HG02623 (cell line): ENCODE data around the gene MRPL50.

ENCODE experiments used
- ATAC-seq: cut with Tn5 transposase; IDR thresholded peaks from one replicate; pipeline ENCODE4 v1.9.1; 2021; ENCODE audit warnings: moderate library complexity; ENCODE audit not compliant: unreplicated experiment

MRPL50 gene

DNA sequence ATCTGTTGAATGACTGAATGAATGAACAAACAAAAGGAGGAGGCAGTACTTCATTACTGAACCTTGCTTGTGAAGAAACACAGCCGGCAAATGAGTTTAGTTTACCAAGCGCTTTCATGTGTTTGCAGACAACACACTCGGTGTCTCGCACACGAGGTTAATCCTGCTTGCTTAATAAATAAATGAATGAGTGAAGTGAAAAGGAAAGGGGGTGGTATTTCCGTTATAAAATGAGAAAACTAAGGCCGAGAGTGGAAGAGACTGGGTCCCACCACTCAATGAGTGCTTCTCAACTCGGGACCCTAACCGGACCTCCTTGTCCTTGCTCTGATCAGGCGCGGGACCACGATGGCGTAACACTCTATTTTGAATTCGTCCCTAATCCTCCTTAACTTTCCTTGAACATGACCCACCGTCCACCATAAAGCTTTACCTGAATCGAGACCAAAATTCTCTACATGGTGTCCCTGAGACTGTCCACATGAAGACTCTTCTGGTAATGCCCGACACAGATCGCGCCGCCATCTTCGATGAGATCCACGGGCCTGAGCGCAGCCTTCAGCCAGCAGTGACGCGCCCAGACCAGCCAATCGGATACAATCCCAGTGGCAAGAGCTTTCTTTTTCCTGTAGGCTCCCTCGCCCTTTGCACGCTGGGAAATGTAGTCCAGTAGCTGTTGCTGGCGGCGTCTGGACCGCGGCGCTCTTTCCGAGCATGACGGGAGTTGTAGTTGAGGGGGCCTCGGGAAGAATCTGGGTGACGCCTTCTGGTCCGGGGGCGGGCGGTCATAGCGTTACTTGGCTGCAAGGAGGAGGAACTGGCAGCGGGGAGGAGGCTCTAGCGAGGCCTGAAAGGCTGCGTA is at the start of gene MRPL50, which contains the start of gene ZNF189:
Gene MRPL50 (minus strand): TSS at position 551 of the 862 bp plus-strand sequence. CDS start 26 bp downstream, at position 525.
Gene ZNF189 (plus strand): TSS at position 784 of the 862 bp plus-strand sequence. CDS start 306 bp downstream, outside the sequence.
- peak; percentile 97 for ATAC-seq

DNA sequence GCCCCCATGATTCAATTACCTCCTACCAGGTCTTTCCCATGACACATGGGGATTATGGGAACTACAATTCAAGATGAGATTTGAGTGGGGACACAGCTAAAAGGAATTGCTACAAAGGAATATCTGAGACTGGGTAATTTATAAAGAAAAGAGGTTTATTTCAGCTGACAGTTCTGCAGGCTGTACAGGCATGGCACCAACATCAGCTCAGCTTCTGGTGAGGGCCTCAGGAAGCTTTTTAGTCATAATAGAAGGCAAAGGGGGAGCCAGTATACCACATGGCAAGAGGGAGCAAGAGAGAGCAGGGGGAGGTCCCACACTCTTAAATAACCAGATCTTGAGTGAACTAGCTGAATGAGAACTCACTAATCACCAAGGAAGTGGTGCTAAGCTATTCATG is 48.3 kb upstream of the MRPL50 start:
- ATAC-seq, result no peak

DNA sequence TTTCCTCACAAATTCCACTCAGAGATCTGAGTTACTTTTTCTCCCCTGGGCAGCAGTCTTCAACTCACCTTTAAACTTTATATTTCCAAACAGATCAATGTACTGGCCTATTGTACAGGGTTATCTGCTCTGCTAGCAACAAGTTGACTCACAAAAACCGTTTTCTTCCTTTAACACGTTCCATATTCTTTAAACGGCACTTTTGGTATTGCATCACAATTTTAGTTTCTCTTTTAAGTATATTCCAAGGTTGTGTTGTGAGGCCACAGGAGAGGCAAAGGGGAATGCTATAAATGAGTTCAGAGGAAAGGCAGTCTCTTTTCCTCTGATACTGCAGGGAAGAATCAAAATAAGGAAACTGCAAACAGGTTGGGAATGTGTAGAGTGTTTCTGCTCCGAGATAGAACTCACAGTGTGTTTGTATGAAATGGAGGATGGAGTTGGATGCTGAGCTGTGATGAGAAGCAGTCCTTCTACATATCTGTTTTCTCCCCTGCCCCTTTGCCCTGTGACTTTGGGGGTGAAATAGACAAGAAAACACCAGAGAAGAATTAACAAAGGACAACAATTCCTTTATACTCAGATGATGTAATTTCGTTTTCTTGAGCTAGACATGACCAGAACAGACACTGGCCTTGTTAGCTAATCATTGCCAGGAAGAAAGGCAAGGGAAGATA is 47.1 kb upstream of the MRPL50 start:
- no peak for ATAC-seq

DNA sequence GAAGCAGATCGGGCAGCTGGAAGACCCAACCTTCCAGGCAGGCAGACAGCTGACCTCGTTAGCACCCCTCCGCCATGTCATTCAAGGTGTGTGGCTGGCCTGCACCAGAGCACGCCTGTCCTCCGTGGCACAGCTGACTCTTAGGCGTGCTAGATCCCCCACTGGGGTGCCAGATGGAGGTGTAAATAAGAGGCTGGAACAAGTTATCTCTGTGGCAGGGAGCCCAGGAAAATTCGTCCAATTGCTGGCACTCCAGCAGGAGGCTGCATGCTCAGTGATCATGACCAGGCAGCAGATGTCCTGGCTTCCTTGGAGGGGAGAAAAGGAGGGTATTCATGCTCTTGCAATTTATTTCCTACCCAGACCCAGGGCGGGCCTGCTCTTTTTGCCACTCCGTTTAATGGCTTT is 45.0 kb upstream of the MRPL50 start:
- ATAC-seq, result no peak

DNA sequence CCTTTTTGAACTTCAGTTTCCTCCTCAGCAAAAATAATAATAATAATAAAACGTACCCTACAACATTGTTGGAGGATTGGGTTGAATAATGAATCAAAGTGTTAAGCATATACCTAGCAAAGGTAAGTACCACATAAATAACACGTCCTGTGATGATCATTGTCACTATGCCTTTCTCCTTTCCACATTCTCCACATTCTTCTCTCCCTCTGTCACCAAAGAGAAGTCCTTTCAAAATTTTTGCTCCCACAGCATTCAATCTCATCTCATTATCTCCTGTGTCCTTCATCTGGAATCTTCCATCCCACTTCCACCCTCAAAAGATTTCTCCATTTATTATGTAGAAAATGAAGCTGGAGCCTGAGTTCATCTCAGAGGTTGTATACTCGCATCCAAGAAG is 44.3 kb upstream of the MRPL50 start:
- ATAC-seq, result no peak

DNA sequence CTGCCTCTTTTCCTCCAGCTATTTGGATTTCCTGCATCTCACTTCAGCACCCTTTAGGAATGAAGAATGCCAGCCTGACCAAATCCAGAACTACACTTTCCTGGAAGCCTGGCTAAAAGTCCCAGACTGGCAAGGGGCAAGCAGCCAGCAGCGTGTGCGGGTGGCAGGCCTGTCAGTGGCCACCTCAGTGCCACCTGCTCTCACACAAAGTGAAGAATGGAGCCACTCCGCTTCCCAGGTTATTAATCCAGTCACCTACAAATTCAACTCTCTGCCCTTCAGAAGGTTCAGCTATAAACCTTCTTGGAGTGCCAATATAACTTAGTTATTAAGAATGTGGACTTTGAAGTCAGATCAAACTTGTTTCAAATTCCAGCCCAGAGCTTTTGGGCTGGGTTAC is 43.9 kb upstream of the MRPL50 start:
- no peak for ATAC-seq

DNA sequence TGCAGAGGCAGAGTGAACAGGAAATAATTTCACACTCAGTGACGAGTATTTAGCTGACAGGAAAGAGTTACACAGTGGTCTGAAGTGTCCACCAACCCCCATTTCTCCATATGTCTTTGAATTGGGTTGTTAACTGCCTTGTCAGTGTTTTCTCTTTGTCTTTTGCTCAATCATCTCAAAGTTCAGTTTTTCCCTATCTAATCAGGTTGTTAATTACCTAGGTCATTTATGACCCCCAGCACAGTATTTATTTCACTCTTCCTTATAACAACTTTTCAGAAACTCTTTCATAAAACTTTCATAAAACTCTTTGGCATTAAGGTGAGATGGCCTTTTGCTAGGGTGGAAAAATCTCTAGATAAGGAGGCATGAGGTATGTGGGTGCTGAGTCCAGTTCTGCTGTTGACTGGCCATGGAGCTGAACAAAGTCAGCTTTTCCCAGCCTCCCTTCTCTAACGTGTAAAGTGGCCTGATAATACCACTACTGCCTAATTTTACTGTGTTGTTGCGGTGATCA is 42.4 kb upstream of the MRPL50 start:
- ATAC-seq, result no peak

DNA sequence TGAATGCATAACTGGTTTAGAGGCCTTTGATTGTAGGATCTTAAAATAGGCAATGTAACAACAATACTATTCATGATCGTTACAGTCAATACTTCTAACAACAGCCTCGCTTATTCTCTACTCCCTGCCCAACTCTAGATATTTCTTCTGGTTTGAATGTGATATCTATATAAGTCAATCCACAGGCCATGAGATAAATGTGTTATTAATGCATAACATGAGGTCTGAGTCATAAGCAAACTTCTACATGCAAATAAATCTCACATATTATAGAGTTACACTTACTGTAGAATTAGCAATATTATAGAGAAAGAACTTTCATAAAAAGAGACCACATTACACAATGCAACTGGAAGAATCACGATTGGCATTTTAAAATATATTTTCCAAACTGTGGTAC is 40.1 kb upstream of the MRPL50 start:
- ATAC-seq, result no peak

DNA sequence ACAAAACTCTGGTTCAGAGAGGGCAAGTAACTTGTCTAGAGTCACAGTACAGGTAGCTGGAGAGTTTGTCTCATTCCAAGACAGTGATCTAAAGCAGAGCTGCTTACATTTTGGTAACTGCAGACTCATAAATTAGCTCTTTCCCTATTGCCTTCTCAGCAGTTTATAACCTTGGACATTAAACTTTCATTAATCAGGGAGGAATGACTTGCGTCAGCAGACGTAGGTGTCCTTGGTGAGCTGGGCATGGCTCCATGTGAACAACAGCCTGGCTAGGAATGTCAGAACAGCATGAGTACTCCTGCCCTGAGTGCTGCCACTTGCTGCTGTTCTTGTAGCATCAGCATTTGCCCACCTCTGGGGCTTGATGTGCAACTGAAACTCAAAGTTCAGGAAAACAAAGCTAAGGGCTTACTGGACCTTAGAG is 39.4 kb upstream of the MRPL50 start:
- no peak for ATAC-seq

DNA sequence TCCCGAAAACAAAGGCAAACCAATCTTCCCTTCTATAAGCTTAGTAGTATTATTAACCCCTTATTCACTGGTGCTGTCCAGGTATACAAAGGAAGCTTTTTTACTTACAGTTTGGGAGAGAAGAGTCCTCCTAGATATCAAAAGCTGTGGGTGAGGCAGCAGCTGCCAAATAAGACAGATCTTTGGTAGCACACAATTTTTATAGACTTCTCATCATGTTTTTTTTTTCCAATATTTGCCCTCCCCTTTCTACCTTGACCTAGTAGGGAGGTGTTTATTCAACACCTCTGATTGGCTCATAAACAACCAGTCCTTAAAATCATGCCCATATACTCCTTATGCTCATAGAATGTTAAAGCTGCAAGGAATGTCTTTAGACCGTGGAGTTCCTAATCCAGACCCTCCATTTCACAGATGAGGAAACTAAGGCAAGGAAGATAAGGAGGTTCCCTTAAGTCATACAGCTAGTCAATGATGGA is 37.2 kb upstream of the MRPL50 start, which contains the start of gene ALDOB:
Gene ALDOB (minus strand): TSS at position 174 of the 479 bp plus-strand sequence. CDS start 4,887 bp downstream, outside the sequence.
- no peak for ATAC-seq

DNA sequence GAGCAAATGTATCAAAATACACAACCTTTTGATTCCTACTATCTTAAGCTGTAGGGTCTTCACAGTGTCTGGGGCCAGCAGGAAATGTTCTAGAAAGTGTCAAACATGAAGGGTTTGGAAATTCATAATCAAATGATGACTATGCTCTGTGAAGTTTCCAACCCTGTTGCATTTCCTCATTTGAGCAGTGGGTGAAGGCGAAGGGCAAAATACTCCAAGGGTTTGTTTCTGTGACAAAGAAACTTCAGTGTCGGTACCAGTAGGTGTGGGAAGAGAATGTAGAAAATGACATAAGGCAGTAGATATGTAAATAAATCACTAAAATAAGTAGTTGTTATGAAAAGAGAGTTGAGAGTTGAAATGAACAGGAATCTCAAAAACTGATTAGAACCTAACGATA is 36.6 kb upstream of the MRPL50 start:
- ATAC-seq, result no peak

DNA sequence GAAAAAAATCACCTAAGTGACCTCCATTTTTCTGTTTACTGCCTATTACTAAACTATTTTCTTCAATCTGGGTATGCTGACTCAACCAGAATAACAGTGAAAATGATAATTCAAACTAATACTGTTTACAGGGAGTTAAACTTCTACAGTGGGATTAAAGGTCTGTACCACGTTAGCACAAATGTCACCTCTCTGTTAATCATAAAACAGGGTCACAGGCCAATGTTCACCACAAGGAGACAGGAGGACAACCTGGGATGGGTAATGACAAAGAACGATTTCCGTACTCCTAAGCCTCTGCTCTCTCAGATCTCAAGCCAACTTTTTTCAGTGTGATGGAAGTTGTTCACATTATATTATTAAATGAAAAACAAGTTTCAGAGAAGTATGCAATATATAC is 34.8 kb upstream of the MRPL50 start:
- ATAC-seq, result no peak

DNA sequence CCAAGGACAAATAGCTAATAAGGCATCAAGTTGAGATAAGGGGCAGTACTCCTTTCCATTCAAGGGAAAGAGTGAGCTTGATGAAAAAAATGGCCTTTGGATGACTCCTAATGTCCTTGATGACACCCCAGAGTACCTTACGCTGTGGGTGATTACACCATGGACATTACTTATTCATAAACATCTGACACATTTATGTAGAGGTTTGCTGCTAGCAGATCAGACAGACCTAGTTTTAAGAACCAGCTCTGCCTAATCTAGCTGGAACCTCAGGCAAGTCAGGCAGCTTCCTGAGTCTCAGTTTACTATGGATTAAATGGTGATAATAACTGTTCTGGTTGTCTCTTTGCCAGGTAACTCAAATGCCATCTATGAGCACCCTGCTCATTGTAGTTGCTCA is 34.3 kb upstream of the MRPL50 start:
- no peak for ATAC-seq

DNA sequence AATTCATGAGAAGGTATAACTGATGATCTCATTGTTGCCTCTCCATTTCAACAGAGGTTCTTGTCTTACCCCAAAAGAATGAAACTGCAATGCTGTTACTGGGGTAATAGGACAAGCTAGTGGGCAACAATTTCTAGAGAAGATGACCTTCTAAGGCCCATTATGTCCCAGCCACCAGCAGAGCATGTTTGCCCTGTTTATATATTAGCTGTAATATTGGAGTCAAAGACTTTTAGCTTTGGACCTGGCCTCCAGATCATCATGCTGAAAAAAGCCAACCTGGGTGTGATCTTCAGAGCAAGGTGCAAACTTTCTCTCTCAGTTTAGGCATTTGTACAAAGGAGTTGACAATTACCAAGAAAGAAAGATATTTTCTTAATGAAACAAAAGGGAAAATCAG is 33.8 kb upstream of the MRPL50 start:
- ATAC-seq, result no peak

DNA sequence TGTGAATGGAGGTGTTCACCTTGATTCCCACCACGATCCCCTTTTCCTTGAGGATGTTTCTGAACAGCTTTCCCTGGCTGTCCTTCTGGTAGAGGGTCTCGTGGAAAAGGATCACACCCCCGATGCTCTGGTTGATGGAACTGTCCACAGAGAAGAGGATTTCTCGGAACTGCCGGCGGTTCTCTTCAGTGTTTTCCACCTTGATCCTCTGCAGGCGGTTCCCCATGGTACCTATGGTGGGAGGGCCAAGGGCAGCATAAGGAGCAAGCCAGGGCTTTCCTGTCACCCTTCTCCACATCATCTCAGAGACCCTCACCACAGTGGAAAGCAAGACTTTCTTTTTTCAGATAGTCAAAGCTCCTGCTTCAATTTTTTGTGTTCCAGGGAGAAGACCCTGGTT is 31.3 kb upstream of the MRPL50 start:
- ATAC-seq, result no peak

DNA sequence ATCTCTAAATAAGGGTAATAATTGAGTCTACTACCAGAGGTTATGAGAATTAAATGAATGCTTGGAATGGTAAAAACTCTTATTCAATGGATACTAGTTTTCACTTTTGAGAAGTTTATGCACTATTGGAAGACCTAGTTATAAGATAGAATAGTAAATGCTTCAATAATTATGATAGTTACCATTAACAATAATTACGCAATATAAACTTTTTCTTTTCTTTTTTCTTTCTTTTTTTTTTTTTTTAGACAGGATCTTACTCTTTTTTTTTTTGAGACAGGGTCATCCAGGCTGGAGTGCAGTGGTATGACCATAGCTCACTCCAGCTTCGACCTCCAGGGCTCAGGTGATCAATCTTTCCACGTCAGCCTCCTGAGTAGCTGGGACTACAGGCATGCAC is 30.5 kb upstream of the MRPL50 start:
- no peak for ATAC-seq

DNA sequence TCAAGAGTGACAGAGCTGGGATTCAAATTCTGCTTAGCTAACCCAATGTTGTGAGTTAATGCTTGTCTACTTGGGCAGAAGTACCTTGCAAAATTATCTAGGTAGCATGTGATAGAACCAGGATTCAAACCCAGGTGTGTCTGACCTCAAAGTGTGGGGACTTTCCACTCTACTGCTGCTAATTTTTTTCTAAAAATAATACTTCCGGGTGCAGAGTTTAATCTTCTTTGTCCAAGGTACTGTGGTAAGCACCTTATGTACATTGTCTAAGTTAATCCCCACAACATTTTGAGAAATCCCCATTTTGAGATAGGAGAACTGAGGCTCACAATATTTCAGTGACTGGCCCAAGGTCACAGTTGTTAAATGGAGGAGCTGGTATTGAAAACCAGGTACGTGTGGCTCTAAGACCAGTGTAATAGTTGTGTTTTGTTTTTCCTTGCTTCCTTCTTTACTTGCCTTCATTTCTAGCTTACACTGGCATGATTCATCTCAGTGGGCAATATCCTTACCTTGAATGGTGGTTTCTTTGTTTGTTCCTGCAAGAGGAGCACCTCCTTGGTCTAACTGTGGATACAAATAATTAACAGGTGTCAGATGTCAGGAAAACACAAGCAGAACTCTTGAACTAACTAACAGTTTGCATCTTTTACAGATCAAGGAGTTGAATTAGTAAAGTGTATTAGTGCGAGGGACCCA is 29.7 kb upstream of the MRPL50 start:
- peak; percentile 68 for ATAC-seq

DNA sequence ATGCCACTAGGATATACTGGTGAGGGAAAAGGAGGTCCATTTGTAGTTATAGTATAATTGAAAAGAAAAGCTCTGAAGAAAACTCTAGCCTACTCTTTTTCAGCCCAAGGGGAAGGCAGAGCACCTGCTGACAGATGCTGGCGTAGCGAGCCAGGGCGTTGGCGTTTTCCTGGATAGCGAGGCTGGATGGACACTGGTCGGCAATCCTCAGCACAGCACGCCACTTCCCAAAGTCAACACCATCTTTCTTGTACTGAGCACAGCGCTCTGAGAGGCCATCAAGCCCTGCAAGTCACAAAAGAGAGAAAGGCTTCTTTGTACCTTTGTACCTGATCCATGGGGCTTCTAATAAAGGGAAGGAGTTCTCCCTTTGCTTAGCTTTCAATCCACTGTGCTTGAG is 28.9 kb upstream of the MRPL50 start:
- ATAC-seq, result no peak

DNA sequence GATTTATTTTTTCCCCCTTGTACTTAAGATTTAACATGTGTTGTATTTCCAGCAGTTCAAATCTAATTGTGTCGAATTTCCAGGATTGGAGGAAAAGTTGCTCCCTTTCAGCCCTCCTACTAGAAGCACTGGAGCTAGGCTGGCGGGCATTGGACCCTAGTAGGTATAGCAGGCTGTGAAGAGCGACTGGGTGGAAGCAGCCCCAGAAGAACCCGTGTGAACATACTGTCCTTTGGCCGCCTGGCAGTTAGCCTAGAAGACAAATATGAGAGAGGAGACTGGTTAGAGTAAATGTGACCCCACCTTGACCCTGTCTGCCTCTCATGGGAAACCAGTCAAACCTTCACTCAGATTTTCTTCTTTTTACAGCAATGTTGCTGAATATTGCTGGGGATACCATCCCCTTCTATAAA is 23.2 kb upstream of the MRPL50 start:
- ATAC-seq, result no peak

DNA sequence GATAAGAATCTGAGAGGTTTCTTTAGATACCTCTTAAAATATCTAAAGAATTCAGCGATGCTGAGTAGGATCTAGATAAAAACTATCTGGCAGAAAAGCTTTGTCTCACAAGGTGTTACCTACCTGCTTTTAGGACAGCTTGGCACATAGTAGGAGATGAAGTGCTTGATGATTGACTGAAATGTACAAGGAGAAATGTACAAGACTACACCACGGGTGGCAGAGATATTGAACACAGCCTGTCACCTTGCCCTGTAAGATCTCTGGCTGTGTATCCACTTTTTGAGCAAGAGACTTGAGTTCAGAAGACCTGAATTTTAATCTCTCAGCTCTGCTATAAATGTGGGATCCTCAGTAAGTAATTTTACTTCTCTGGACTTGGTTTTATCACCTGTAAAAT is 21.4 kb upstream of the MRPL50 start:
- ATAC-seq, result no peak
